ENCODE results near the gene ARHGAP42. TPM values are rescaled to one million over a fixed set of nuclear protein-coding genes. Genes with fewer than 3 reads are reported as not detected.
A peak's percentile ranks its signal among the peaks of the same experiment; 100 is the strongest.

The ARHGAP42 gene
- total RNA-seq, 6 experiments from 2014 or later: 1.1 to 3.1 (median 2.3) TPM

GRCh38 chr11:100799445-100799844 is 112.4 kb downstream of the ARHGAP42 start:
- Mint-ChIP-seq H3K27me3 (ENCODE audit: insufficient read depth) (no peaks in the 10 kb centered on the region; the same call in 1 of the 2 replicates), H3K9me3 (no peaks in the 10 kb centered on the region), H3K4me1 (ENCODE audit: low read depth) (no peaks in the 10 kb centered on the region), H3K36me3 (ENCODE audit: low read depth) (no peaks in the 10 kb centered on the region), H3K4me3 (no peak overlapping the region), H3K27ac (no peak overlapping the region)
- no peak for TF ChIP-seq CTCF (IDR thresholded peaks at IDR 0.05)
- DNase-seq: no peak

- no peaks in the 10 kb centered on the region for H3K4me1 Mint-ChIP-seq (ENCODE audit: low read depth)
- H3K27ac Mint-ChIP-seq: no peak overlapping the region
- H3K27me3 Mint-ChIP-seq (ENCODE audit: insufficient read depth): no peaks in the 10 kb centered on the region; the same call in 1 of the 2 replicates
- TF ChIP-seq CTCF (IDR thresholded peaks at IDR 0.05): no peak
- no peaks in the 10 kb centered on the region for H3K9me3 Mint-ChIP-seq
- no peak overlapping the region for H3K4me3 Mint-ChIP-seq
- no peaks in the 10 kb centered on the region for H3K36me3 Mint-ChIP-seq (ENCODE audit: low read depth)
- no peak for DNase-seq
Measured at GRCh38 chr11:100800202-100800601, 113.1 kb downstream of the ARHGAP42 start.

GRCh38 chr11:100801225-100801999 is 114.3 kb downstream of the ARHGAP42 start:
- H3K9me3 Mint-ChIP-seq: no peaks in the 10 kb centered on the region
- H3K27me3 Mint-ChIP-seq (ENCODE audit: insufficient read depth): no peaks in the 10 kb centered on the region; the same call in 1 of the 2 replicates
- no peak overlapping the region for H3K27ac Mint-ChIP-seq
- no peak for TF ChIP-seq CTCF (IDR thresholded peaks at IDR 0.05)
- DNase-seq: no peak
- peaks cover 8% of the 10 kb centered on the region for H3K4me1 Mint-ChIP-seq (ENCODE audit: low read depth)
- H3K36me3 Mint-ChIP-seq (ENCODE audit: low read depth): no peaks in the 10 kb centered on the region
- H3K4me3 Mint-ChIP-seq: no peak overlapping the region

GRCh38 chr11:100805506-100806199 is 118.6 kb downstream of the ARHGAP42 start:
- DNase-seq: peak; percentile 33
- no peak overlapping the region for H3K27ac Mint-ChIP-seq
- no peak for TF ChIP-seq CTCF (IDR thresholded peaks at IDR 0.05)
- no peaks in the 10 kb centered on the region for H3K9me3 Mint-ChIP-seq
- H3K27me3 Mint-ChIP-seq (ENCODE audit: insufficient read depth): no peaks in the 10 kb centered on the region; the same call in 1 of the 2 replicates
- no peak overlapping the region for H3K4me3 Mint-ChIP-seq
- no peaks in the 10 kb centered on the region for H3K36me3 Mint-ChIP-seq (ENCODE audit: low read depth)
- H3K4me1 Mint-ChIP-seq (ENCODE audit: low read depth): peaks cover 29% of the 10 kb centered on the region

- no peaks in the 10 kb centered on the region for H3K9me3 Mint-ChIP-seq
- peaks cover 30% of the 10 kb centered on the region for H3K4me1 Mint-ChIP-seq (ENCODE audit: low read depth)
- no peak for DNase-seq
- H3K4me3 Mint-ChIP-seq: no peak overlapping the region
- no peaks in the 10 kb centered on the region; the same call in 1 of the 2 replicates for H3K27me3 Mint-ChIP-seq (ENCODE audit: insufficient read depth)
- no peak for TF ChIP-seq CTCF (IDR thresholded peaks at IDR 0.05)
- H3K36me3 Mint-ChIP-seq (ENCODE audit: low read depth): no peaks in the 10 kb centered on the region
- H3K27ac Mint-ChIP-seq: no peak overlapping the region
Measured at GRCh38 chr11:100806296-100806695, 119.2 kb downstream of the ARHGAP42 start.

Measured in HFFc6 (cell line).